Activated B cell treated with CpG ODN at 0.5 μM for 24 hours (primary cell): Measurements from ENCODE around the gene TMEM187. TPM values are rescaled to one million over a fixed set of nuclear protein-coding genes. Genes with fewer than 3 reads are reported as not detected.

ENCODE experiments used
- ATAC-seq: fragments of 200-7000 bp; cut with Tn5 transposase; one replicate; pipeline ENCODE4 v1.10.0; 2021; ENCODE audit warnings: low read depth, mild to moderate bottlenecking, moderate library complexity
- CTCF ChIA-PET: fragments of 350-600 bp; sonication (Branson Sonifier 250); formaldehyde crosslinking; loops from one replicate; lab custom pipeline; 2021; ENCODE audit warnings: antibody characterized with exemption; lab: Charles Lee
- POLR2A ChIA-PET: fragments of 350-600 bp; sonication (Branson Sonifier 250); formaldehyde crosslinking; loops from one replicate; lab custom pipeline; 2021; ENCODE audit warnings: antibody characterized with exemption; lab: Charles Lee
- DNase-seq: peaks from one replicate; pipeline ENCODE4 v3.0.0; 2022
- H3K27ac Mint-ChIP-seq: one replicate; pipeline ENCODE4 v1.8.0; 2020; ENCODE audit warnings: mixed read lengths
- H3K27me3 Mint-ChIP-seq: one replicate; pipeline ENCODE4 v1.8.0; 2021; ENCODE audit warnings: mixed read lengths
- H3K36me3 Mint-ChIP-seq: one replicate; pipeline ENCODE4 v1.8.0; 2021; ENCODE audit warnings: low read depth, mixed read lengths
- H3K4me1 Mint-ChIP-seq: one replicate; pipeline ENCODE4 v1.8.0; 2021; ENCODE audit warnings: mixed read lengths
- H3K4me3 Mint-ChIP-seq: one replicate; pipeline ENCODE4 v1.8.0; 2020; ENCODE audit warnings: mild to moderate bottlenecking, mixed read lengths
- H3K9me3 Mint-ChIP-seq: one replicate; pipeline ENCODE4 v1.8.0; 2020; ENCODE audit warnings: mixed read lengths
- intact Hi-C: fragments of 100-400 bp; cut with micrococcal nuclease; formaldehyde crosslinking; loops from one replicate; pipeline ENCODE4 v1.15.1; 2024
- total RNA-seq: library from RNA; stranded (reverse); gene quantifications from 2 replicates; pipeline ENCODE4 v1.2.3, GENCODE V29; 2022
- TF ChIP-seq, protein P1 (sequence below): fragments of 200-600 bp; IDR thresholded peaks from one replicate; pipeline ENCODE4 v1.8.0; 2022; ENCODE audit warnings: antibody characterized with exemption, mild to moderate bottlenecking

The TMEM187 gene
- total RNA-seq, 1 donor from 2014 or later = 2.9 TPM

DNA sequence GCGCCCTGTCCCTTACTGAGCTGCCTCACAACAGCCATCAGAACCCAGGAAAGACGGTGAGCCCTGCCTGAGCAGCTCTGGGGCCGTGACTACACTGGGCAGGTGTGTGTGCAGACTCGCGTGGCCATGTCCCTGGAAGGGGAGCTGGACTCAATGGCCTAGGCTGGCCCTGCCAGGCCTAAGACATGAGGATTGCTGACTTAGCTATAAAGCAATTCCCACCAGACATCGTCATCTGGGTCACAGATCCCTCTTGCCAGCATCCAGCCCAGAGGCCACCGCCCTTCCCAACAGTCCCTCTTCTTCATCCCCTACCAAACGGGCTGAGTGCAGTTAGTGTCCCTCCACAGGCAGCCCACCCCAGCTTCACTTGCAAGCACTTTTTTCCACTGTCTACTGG is 41.4 kb upstream of the TMEM187 start:
- intact Hi-C loops = no loop called here
- Mint-ChIP-seq H3K9me3 (no peaks in the 10 kb centered on the region), H3K27ac (no peak overlapping the region), H3K4me3 (no peak overlapping the region), H3K36me3 (peaks cover 20% of the 10 kb centered on the region), H3K4me1 (peaks cover 31% of the 10 kb centered on the region), H3K27me3 (no peaks in the 10 kb centered on the region)
- DNase-seq = no peak
- ChIA-PET POLR2A (no interaction called here), CTCF (no interaction called here)
- ATAC-seq = no peak
- TF ChIP-seq, protein P1, sequence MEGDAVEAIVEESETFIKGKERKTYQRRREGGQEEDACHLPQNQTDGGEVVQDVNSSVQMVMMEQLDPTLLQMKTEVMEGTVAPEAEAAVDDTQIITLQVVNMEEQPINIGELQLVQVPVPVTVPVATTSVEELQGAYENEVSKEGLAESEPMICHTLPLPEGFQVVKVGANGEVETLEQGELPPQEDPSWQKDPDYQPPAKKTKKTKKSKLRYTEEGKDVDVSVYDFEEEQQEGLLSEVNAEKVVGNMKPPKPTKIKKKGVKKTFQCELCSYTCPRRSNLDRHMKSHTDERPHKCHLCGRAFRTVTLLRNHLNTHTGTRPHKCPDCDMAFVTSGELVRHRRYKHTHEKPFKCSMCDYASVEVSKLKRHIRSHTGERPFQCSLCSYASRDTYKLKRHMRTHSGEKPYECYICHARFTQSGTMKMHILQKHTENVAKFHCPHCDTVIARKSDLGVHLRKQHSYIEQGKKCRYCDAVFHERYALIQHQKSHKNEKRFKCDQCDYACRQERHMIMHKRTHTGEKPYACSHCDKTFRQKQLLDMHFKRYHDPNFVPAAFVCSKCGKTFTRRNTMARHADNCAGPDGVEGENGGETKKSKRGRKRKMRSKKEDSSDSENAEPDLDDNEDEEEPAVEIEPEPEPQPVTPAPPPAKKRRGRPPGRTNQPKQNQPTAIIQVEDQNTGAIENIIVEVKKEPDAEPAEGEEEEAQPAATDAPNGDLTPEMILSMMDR = no peak

DNA sequence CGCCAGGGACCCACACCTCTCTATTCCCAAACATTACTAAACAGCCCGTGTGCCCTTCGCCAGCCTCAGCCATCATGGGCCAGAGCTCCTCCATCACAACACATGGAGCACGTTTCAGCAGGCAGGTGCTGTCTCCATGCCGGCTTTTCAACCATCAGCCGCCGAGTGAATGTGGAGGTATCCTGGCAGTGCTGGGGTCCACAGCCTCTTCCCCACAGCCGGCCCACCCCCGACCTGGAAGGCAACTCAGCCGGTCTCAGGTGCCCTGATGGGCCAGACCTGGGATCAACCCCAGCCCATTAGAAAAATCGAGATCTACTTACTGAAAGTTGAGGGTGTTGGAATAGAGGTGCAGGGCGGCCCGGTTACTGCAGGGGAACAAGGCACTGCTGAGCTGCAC is 40.8 kb upstream of the TMEM187 start:
- ATAC-seq (no peak), DNase-seq (no peak)
- ChIA-PET CTCF (no interaction called here), POLR2A (no interaction called here)
- peaks cover 34% of the 10 kb centered on the region for H3K4me1 Mint-ChIP-seq
- no peak overlapping the region for H3K27ac Mint-ChIP-seq
- no peak overlapping the region for H3K4me3 Mint-ChIP-seq
- H3K27me3 Mint-ChIP-seq = no peaks in the 10 kb centered on the region
- intact Hi-C loops = no loop called here
- H3K36me3 Mint-ChIP-seq = peaks cover 20% of the 10 kb centered on the region
- TF ChIP-seq, protein P1 = no peak
- no peaks in the 10 kb centered on the region for H3K9me3 Mint-ChIP-seq

DNA sequence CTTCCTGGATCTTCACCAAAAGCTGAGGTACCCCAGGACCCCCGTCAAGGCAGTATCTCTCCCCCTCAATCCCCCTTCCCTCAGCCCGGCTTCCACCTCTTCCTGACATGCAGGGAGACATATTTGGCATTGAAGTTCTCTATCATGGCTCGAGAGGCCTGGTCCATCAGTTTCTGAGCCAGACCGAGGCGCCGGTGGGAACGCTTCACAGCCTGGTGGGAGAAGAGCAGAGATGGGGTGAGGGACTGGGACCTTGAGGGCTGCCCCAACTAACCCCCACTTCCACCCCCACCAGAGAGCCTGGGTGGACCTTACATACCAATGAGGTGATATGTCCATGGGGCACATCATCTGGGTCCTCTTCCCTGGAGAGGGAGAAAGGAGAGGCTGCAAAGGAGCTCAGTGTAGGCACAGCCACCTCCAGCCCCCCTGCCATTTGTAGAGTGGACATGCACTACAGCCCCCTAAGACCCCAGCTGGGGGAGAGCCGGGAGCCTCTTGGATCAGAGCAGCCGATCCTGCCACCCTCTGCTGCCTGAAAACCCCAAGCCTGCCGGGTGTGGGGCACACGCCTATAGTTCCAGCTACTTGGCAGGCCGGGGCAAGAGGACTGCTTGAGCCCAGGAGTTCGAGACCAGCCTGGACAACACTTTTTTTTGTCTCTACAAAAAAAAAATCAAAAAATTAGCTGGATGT is 40.2 kb upstream of the TMEM187 start:
- H3K9me3 Mint-ChIP-seq = no peaks in the 10 kb centered on the region
- ATAC-seq (no peak), DNase-seq (no peak)
- TF ChIP-seq, protein P1 = no peak
- ChIA-PET POLR2A (interaction anchor here (1.2 kb wide), 1 partner anchor 15 kb away, joined by 3 read pairs; no protein-coding TSS in a partner anchor), CTCF (no interaction called here)
- H3K4me1 Mint-ChIP-seq = peaks cover 29% of the 10 kb centered on the region
- H3K27me3 Mint-ChIP-seq = no peaks in the 10 kb centered on the region
- no peak overlapping the region for H3K27ac Mint-ChIP-seq
- H3K36me3 Mint-ChIP-seq = peaks cover 20% of the 10 kb centered on the region
- no peak overlapping the region for H3K4me3 Mint-ChIP-seq
- intact Hi-C loops = no loop called here

DNA sequence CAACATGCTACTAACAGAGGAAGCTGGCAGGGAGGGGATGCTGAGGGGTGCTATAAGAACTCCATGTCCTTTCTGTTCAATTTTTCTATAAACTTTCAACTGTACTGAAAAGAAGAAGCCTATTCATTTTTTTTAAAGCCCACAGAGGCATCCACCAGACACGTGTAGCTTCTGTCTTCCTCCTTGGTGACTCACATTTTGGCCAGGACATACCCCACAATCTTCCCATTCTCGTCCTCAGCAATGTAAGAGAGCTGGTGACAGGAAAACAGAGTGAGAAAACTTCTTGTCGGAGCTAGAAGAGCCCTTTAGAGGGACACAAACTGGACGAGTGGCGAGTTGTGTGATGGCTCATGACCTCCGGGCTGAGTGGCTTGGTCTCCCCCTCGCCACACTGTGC is 38.8 kb upstream of the TMEM187 start:
- ATAC-seq = no peak
- ChIA-PET CTCF (interaction anchor here (0.6 to 1.5 kb wide), 2 partner anchors 13 to 115 kb away, joined by 3 to 5 read pairs; no protein-coding TSS in a partner anchor), POLR2A (interaction anchor here (1.2 to 18.4 kb wide), 4 partner anchors 8 to 139 kb away, joined by 3 to 305 read pairs (median 7); partner anchors contain the start of genes ARHGAP4, HCFC1, IDH3G and SSR4)
- H3K27me3 Mint-ChIP-seq = no peaks in the 10 kb centered on the region
- H3K4me3 Mint-ChIP-seq = peak overlapping the region; percentile 84
- intact Hi-C loops = no loop called here
- peaks cover 22% of the 10 kb centered on the region for H3K36me3 Mint-ChIP-seq
- DNase-seq = no peak
- H3K9me3 Mint-ChIP-seq = no peaks in the 10 kb centered on the region
- H3K4me1 Mint-ChIP-seq = peaks cover 30% of the 10 kb centered on the region
- H3K27ac Mint-ChIP-seq = peak overlapping the region; percentile 46
- TF ChIP-seq, protein P1 = no peak

DNA sequence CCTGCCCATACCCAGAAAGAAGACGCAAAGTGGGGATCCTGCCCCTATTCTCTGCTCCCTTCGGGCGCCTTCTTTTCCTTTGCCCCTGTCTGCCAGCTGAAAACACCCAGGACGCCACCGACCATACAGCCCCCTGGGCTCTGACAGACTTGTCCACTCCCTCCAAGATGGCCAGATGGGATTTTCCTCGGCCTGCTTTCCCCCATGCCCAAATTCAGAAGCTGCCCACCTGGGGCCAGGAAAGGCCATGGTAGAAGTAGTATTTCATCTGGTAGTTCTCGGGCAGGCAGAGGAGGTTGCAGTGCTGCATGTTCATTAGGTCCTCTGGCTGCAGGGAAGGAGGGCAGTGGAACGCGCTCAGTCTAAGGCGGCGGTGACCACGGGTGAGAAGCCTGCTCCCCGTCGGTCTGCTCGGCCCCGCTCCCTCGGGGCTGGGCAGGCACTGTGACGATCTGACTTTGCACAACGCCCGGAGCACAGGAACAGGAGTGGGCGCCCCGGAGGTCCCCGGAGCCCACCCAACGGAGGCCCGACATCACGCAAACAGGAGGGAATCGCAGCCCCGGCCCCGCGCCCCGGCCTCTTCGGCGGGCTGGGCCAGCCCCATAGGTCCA is 38.3 kb upstream of the TMEM187 start:
- Mint-ChIP-seq H3K4me1 (peaks cover 25% of the 10 kb centered on the region), H3K27me3 (no peaks in the 10 kb centered on the region), H3K4me3 (peak overlapping the region; percentile 84), H3K9me3 (no peaks in the 10 kb centered on the region), H3K27ac (peak overlapping the region; percentile 46), H3K36me3 (peaks cover 22% of the 10 kb centered on the region)
- no peak for ATAC-seq
- TF ChIP-seq, protein P1 = no peak
- ChIA-PET CTCF (interaction anchor here (0.6 to 1.5 kb wide), 2 partner anchors 13 to 116 kb away, joined by 3 to 5 read pairs; no protein-coding TSS in a partner anchor), POLR2A (interaction anchor here (1.5 to 18.4 kb wide), 3 partner anchors 9 to 140 kb away, joined by 3 to 305 read pairs (median 11); partner anchors contain the start of genes ARHGAP4, HCFC1, IDH3G and SSR4)
- intact Hi-C loops = no loop called here
- no peak for DNase-seq
